Common myeloid progenitor, CD34-positive (primary cell): ENCODE results near the gene CNNM2.

ENCODE experiments used
- CTCF ChIA-PET: fragments of 350-600 bp; sonication (Branson Sonifier 250); formaldehyde crosslinking; loops from one replicate; lab custom pipeline; 2021; ENCODE audit warnings: antibody characterized with exemption; lab: Charles Lee
- POLR2A ChIA-PET: fragments of 350-600 bp; sonication (Branson Sonifier 250); formaldehyde crosslinking; loops from one replicate; lab custom pipeline; 2021; ENCODE audit warnings: antibody characterized with exemption; lab: Charles Lee
- DNase-seq, 3 donors: peaks; one replicate each; pipeline versions ENCODE4 v3.0.0 to v3.0.0-alpha.2; 2013
- H3K27ac ChIP-seq, 2 experiments: 1 replicate in 1 of 2; 2 replicates in 1 of 2; pipeline ENCODE4 v1.7.0; 2013; ENCODE audit warnings: inconsistent platforms in 2 of 2, low read length in 2 of 2, mild to moderate bottlenecking in 2 of 2, low read depth in 1 of 2, moderate library complexity in 1 of 2; ENCODE audit not compliant: severe bottlenecking in 2 of 2, insufficient read depth in 1 of 2, poor library complexity in 1 of 2
- H3K27me3 ChIP-seq, 5 experiments: replicated peaks in 2 of 5; 1 replicate in 3 of 5; 2 replicates in 2 of 5; pipeline versions ENCODE4 v1.6.1 to v1.7.0; 2013; ENCODE audit warnings: low read length in 4 of 5, mild to moderate bottlenecking in 2 of 5, moderate library complexity in 2 of 5, inconsistent platforms in 1 of 5; ENCODE audit not compliant: insufficient read depth in 5 of 5, control insufficient read depth in 4 of 5
- H3K36me3 ChIP-seq, 4 experiments: 1 replicate in 2 of 4; 2 replicates in 2 of 4; pipeline versions ENCODE4 v1.6.1 to v1.7.0; 2013; ENCODE audit warnings: low read length in 3 of 4, control low read depth in 1 of 4, mild to moderate bottlenecking in 1 of 4; ENCODE audit not compliant: control insufficient read depth in 4 of 4, insufficient read depth in 4 of 4
- H3K4me1 ChIP-seq, 4 experiments: 1 replicate in 3 of 4; 2 replicates in 1 of 4; pipeline versions ENCODE4 v1.6.1 to v1.7.1; 2013; ENCODE audit warnings: low read length in 3 of 4, mild to moderate bottlenecking in 3 of 4, control low read depth in 1 of 4, inconsistent platforms in 1 of 4, moderate library complexity in 1 of 4; ENCODE audit not compliant: control insufficient read depth in 4 of 4, insufficient read depth in 4 of 4; ENCODE audit errors: control extremely low read depth in 1 of 4
- H3K4me3 ChIP-seq, 7 experiments: 1 replicate in 4 of 7; 2 replicates in 3 of 7; pipeline versions ENCODE4 v1.5.1 to v1.7.0; 2013; ENCODE audit warnings: mild to moderate bottlenecking in 7 of 7, low read length in 6 of 7, moderate library complexity in 6 of 7, inconsistent platforms in 2 of 7, low read depth in 2 of 7, control low read depth in 1 of 7; ENCODE audit not compliant: insufficient read depth in 4 of 7, control insufficient read depth in 1 of 7; ENCODE audit errors: extremely low read depth in 1 of 7
- H3K9me3 ChIP-seq, 5 experiments: 1 replicate in 4 of 5; 2 replicates in 1 of 5; pipeline versions ENCODE4 v1.6.1 to v1.7.1; 2013; ENCODE audit warnings: low read length in 4 of 5, mild to moderate bottlenecking in 2 of 5, inconsistent platforms in 1 of 5, low read depth in 1 of 5, moderate library complexity in 1 of 5; ENCODE audit not compliant: control insufficient read depth in 4 of 5, insufficient read depth in 2 of 5; ENCODE audit errors: control extremely low read depth in 1 of 5
- WGBS: methylation state at CpG from one replicate; pipeline ENCODE4 v1.1.5; 2013; ENCODE audit not compliant: insufficient coverage; 5-methylcytosine and 5-hydroxymethylcytosine counted together

CNNM2 gene

GRCh38 chr10:102935939-102936605, 18.0 kb downstream of the CNNM2 start:
- Histone ChIP-seq H3K9me3 (peaks cover 0 to 3% (median 0%) of the 10 kb centered on the region in 5 experiments), H3K4me3 (no peak overlapping the region), H3K27ac (no peak overlapping the region), H3K27me3 (no peaks in the 10 kb centered on the region), H3K4me1 (peaks cover 0 to 3% (median 1%) of the 10 kb centered on the region in 4 experiments), H3K36me3 (peaks cover 0 to 2% (median 0%) of the 10 kb centered on the region in 4 experiments)
- WGBS, result no CpG with 5 or more reads among the region's 3 CpGs
- POLR2A ChIA-PET, result no interaction called here
- CTCF ChIA-PET, result no interaction called here
- DNase-seq, result no peak

DNA sequence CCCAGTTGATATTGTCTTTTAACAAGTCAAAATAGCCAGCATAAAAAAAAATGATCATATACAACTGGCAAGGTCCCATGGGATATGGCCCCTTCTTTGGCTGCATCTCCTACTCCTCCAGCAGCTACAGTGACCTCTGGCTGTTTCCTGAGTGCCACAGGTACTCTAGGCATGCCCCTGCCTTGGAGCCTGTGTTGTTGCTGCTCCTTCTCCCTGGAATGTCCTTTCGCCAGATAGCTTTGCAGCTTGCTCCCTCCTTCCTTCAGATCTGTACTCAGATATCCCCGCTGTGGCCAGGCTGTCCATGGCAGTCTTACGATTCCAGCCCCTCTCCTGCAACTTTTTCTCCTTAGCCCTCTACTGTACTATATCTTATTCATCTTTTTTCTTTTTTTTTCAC, 23.3 kb downstream of the CNNM2 start:
- Histone ChIP-seq H3K4me1 (peaks cover 0 to 4% (median 0%) of the 10 kb centered on the region in 4 experiments), H3K27me3 (no peaks in the 10 kb centered on the region), H3K4me3 (no peak overlapping the region), H3K9me3 (no peaks in the 10 kb centered on the region), H3K27ac (no peak overlapping the region), H3K36me3 (no peaks in the 10 kb centered on the region)
- POLR2A ChIA-PET, result no interaction called here
- no peak for DNase-seq
- CTCF ChIA-PET, result no interaction called here
- WGBS, result 88% methylated on average over 3 of the region's 3 CpGs

DNA sequence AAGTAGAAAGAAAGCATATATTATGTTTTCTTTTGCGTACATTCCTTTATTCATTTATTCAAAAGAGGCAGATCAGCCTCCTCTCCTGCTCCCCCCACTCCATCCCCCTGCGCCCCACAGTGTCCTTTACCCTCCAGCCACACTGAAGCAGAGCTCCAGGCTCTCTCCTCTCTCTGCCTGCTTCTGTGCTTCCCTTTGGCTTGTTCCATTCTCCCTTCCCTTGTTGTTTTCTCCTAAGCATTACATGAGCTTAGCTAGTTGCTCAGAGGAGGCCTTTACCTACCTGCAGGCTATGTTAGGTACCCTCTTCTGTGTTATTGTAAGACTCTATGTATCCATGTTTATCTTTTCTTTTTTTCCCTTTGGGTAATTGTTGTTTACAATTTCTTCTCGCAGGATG, 27.4 kb downstream of the CNNM2 start:
- H3K4me3 ChIP-seq, result no peak overlapping the region
- no peaks in the 10 kb centered on the region for H3K27me3 ChIP-seq
- WGBS, result 90% methylated on average over 2 of the region's 3 CpGs
- no peak overlapping the region for H3K27ac ChIP-seq
- H3K36me3 ChIP-seq, result no peaks in the 10 kb centered on the region
- peaks cover 0 to 4% (median 0%) of the 10 kb centered on the region in 4 experiments for H3K4me1 ChIP-seq
- DNase-seq, result no peak
- H3K9me3 ChIP-seq, result no peaks in the 10 kb centered on the region
- ChIA-PET CTCF (interaction anchor here (0.9 kb wide), 1 partner anchor 29 kb away, joined by 3 read pairs; no protein-coding TSS in a partner anchor), POLR2A (no interaction called here)

DNA sequence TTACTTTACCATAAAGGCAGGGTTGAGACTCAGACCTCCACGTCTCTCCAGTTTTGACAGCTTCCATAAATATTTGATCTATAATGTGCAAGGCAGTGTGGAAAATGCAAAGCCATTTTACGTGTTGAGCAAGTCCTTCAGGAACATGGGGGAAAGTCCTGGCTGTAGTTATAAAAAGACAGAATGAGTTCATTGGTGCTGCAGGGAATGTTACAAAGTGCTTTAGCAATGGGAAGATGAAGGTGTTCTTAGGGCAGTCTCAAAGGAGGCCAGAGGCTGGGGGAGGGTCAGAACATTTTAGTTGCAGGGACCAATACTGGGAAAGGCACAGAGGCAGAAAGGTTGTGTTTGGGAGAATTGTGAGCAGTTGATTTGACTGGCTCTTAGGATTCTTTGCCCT, 27.9 kb downstream of the CNNM2 start:
- Histone ChIP-seq H3K36me3 (no peaks in the 10 kb centered on the region), H3K9me3 (no peaks in the 10 kb centered on the region), H3K27ac (no peak overlapping the region), H3K4me1 (peaks cover 0 to 4% (median 0%) of the 10 kb centered on the region in 4 experiments), H3K27me3 (no peaks in the 10 kb centered on the region), H3K4me3 (no peak overlapping the region)
- ChIA-PET POLR2A (no interaction called here), CTCF (interaction anchor here (0.9 kb wide), 1 partner anchor 29 kb away, joined by 3 read pairs; no protein-coding TSS in a partner anchor)
- WGBS, result 100% methylated on average over 1 of the region's 2 CpGs
- no peak for DNase-seq

GRCh38 chr10:102946992-102947391, 28.9 kb downstream of the CNNM2 start:
- no peaks in the 10 kb centered on the region for H3K9me3 ChIP-seq
- no peak overlapping the region for H3K27ac ChIP-seq
- no peak for DNase-seq
- no peaks in the 10 kb centered on the region for H3K36me3 ChIP-seq
- CTCF ChIA-PET, result no interaction called here
- H3K27me3 ChIP-seq, result no peaks in the 10 kb centered on the region
- POLR2A ChIA-PET, result no interaction called here
- H3K4me1 ChIP-seq, result peaks cover 0 to 4% (median 0%) of the 10 kb centered on the region in 4 experiments
- 100% methylated on average over 2 of the region's 2 CpGs for WGBS
- no peak overlapping the region for H3K4me3 ChIP-seq

DNA sequence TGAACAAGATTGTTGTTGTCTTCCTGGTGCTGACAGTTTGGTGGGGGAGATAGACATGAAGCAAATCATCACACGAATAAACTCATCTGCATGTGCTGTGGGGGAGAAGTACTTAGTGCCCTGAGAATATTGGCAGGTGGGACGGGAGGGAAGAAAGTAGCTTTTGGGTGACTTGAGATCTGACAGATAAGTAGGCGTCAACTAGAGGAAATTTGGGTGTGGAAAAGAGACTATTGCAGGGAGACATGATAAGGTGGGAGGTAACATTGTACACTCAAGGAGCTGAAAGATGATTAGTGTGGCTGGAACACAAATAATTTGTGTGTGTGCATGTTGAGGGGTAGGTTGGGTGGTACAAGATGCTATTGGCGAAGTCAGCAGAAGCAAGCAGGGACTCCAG, 30.1 kb downstream of the CNNM2 start:
- Histone ChIP-seq H3K27me3 (no peaks in the 10 kb centered on the region), H3K4me1 (peaks cover 0 to 4% (median 0%) of the 10 kb centered on the region in 4 experiments), H3K36me3 (no peaks in the 10 kb centered on the region), H3K4me3 (no peak overlapping the region), H3K9me3 (no peaks in the 10 kb centered on the region), H3K27ac (no peak overlapping the region)
- POLR2A ChIA-PET, result no interaction called here
- CTCF ChIA-PET, result no interaction called here
- WGBS, result 93% methylated on average over 3 of the region's 4 CpGs
- no peak for DNase-seq

- POLR2A ChIA-PET, result no interaction called here
- CTCF ChIA-PET, result interaction anchor here (1.4 kb wide), 1 partner anchor 11 kb away, joined by 3 read pairs; no protein-coding TSS in a partner anchor
- 100% methylated on average over 3 of the region's 3 CpGs for WGBS
- H3K4me1 ChIP-seq, result peaks cover 0 to 4% (median 0%) of the 10 kb centered on the region in 4 experiments
- H3K9me3 ChIP-seq, result no peaks in the 10 kb centered on the region
- H3K36me3 ChIP-seq, result no peaks in the 10 kb centered on the region
- no peaks in the 10 kb centered on the region for H3K27me3 ChIP-seq
- H3K4me3 ChIP-seq, result no peak overlapping the region
- no peak for DNase-seq
- no peak overlapping the region for H3K27ac ChIP-seq
These were observed 30.7 kb downstream of the CNNM2 start for GRCh38 chr10:102948786-102949185.
